ENCODE results near the gene COMT. TPM values are rescaled to one million over a fixed set of nuclear protein-coding genes. Genes with fewer than 3 reads are reported as not detected.

COMT gene
- total RNA-seq, 1 donor, result 120 TPM

DNA sequence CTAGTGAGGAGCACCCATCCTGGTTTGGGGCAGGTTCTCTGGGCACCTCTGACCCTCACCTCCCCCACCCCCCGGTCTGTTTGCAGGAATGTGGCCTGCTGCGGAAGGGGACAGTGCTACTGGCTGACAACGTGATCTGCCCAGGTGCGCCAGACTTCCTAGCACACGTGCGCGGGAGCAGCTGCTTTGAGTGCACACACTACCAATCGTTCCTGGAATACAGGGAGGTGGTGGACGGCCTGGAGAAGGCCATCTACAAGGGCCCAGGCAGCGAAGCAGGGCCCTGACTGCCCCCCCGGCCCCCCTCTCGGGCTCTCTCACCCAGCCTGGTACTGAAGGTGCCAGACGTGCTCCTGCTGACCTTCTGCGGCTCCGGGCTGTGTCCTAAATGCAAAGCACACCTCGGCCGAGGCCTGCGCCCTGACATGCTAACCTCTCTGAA, 26.9 kb downstream of the COMT start:
- no peak for DNase-seq (ENCODE audit: low read depth)
- no peak overlapping the region for H3K4me3 ChIP-seq (ENCODE audit: low read depth, low read length)
- TF ChIP-seq CTCF (IDR thresholded peaks at IDR 0.05; ENCODE audit: insufficient read depth, low read length), result no peak

- no peak for TF ChIP-seq CTCF (IDR thresholded peaks at IDR 0.05; ENCODE audit: insufficient read depth, low read length)
- no peak overlapping the region for H3K4me3 ChIP-seq (ENCODE audit: low read depth, low read length)
- no peak for DNase-seq (ENCODE audit: low read depth)
These were observed 27.8 kb downstream of the COMT start for GRCh38 chr22:19969141-19969928.

DNA sequence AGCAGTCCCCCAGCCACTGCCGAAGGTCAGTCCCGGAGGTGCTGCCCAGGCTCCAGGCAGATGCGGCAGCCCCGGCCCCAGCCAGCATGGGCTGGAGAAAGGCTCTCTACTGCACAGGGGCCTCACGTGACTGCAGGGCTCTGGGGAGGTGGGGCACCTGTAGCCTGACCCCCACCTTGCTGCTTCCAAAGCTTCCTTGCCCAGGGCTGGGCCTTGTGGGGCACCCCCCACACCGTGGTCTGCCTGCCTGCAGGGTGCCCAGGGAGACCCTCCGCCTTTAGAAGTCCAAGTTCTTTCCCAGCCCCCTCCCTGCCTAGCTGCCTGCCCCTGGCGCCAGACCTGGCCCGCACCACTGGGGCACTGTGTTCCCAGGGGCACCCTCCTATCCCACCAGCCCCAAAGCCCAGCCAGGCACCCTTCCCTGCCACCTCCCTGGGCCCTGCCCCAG, 28.5 kb downstream of the COMT start:
- no peak for DNase-seq (ENCODE audit: low read depth)
- H3K4me3 ChIP-seq (ENCODE audit: low read depth, low read length), result no peak overlapping the region
- no peak for TF ChIP-seq CTCF (IDR thresholded peaks at IDR 0.05; ENCODE audit: insufficient read depth, low read length)

- TF ChIP-seq CTCF (IDR thresholded peaks at IDR 0.05; ENCODE audit: insufficient read depth, low read length), result peak; percentile 94
- DNase-seq (ENCODE audit: low read depth), result peak; percentile 62
- no peak overlapping the region for H3K4me3 ChIP-seq (ENCODE audit: low read depth, low read length)
These were observed 29.1 kb downstream of the COMT start for GRCh38 chr22:19970479-19971275.

DNA sequence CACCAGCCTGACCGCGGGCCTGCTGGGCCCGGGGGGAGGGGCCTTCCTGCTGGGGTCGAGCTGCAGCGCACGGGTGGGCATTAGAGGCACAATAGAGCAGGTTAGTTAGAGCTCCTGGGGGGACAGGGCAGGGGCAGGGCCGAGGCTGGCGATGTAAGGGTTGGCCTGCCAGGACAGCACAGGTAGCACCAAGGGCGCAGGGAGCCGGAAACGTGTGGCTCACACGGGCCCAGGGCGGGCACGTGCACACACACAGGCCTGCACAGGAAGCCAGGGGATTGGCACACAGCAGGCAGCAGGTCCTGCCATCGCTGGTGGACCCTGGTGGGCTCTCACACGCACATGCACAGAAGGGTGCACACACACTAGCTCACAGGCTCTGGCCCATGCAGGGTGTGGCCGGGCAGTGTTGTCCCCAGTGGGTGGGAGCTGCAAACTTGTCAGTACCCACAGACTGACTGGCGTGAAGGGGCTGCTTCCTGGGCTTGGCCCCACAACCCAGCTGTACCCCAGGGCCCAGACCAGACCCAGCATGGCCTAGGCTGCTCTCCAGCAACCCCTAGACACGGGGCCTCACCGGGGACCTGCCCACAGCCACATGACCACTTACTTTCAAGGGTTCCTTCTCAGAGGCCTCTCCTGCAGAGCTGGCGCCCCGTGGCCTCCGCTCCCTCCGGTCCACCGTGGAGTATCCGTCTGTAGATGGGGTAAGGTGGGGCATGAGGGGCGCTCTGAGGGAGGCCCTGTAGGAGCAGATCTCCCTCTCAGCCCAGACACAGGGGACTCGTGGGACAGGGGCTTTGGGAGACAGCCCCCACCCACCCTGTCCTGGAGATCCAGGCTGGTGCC, 29.9 kb downstream of the COMT start:
- DNase-seq (ENCODE audit: low read depth), result no peak
- no peak overlapping the region for H3K4me3 ChIP-seq (ENCODE audit: low read depth, low read length)

More for the DNA sequence above, 29.9 kb downstream of the COMT start:
- TF ChIP-seq CTCF (IDR thresholded peaks at IDR 0.05; ENCODE audit: insufficient read depth, low read length), result no peak
